Activated CD4-positive, alpha-beta T cell treated with anti-CD3 and anti-CD28 coated beads for 24 hours (primary cell): Measurements from ENCODE around the gene GARIN5B.
A peak's percentile ranks its signal among the peaks of the same experiment; 100 is the strongest.
"Not testable (repeated sequence)": the region's sequence is repeated elsewhere in the genome, so short reads cannot be mapped to it uniquely, and the experiment has no call there.

Experiments used
- DNase-seq, 2 donors: peaks; one replicate each; pipeline ENCODE4 v3.0.0-alpha.2; 2020; ENCODE audit warnings: low read depth in 2 of 2

The GARIN5B gene

GRCh38 chr19:55362990-55363716 is at the start of gene GARIN5B:
TSS of gene GARIN5B (minus strand) at chr19:55363260. CDS start at chr19:55363066, 194 bp downstream.
- DNase-seq = no peak

DNA sequence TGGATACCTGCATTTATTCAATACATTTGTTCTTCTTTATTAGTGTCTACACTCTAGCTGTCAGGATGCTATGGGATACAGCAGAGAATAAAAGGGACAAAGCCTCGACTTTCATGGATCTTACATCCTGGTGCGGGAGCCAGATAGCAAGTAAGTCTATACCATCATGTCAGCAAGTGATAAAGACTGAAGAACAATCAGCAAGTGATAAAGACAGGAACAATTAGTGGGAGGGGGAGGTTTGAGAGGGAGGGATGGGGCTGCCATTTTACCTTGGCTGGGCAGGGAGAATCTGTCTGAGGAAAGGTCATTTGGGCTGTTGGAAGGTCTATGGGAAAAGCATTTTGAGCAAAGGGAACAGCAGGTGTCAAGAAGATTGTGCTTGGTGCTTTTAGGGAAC is 47.1 kb upstream of the GARIN5B start:
- DNase-seq = no peak

GRCh38 chr19:55409179-55409578 is 46.1 kb upstream of the GARIN5B start:
- DNase-seq = not testable (repeated sequence)

GRCh38 chr19:55408533-55408872 is 45.4 kb upstream of the GARIN5B start:
- no peak for DNase-seq

- DNase-seq = peak; percentile 93
Measured at GRCh38 chr19:55407800-55408532, 44.9 kb upstream of the GARIN5B start.

DNA sequence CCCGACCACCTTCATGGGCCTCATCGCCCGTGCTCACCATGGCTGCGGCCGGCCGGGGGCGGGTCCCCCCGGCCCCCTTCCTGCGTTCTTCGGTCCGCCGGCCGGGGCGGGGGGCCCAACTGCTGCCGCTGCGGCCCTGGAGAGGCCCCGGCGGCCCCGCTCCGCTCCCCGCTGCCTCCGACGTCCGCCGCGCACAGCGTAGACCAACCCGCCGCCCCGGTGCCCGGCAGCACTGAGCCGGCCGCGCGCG is 44.4 kb upstream of the GARIN5B start, which contains the start of gene UBE2S:
TSS of gene UBE2S (minus strand) at position 239 of the 250 bp plus-strand sequence. CDS start at position 40, 199 bp downstream.
- not testable (repeated sequence) for DNase-seq

DNA sequence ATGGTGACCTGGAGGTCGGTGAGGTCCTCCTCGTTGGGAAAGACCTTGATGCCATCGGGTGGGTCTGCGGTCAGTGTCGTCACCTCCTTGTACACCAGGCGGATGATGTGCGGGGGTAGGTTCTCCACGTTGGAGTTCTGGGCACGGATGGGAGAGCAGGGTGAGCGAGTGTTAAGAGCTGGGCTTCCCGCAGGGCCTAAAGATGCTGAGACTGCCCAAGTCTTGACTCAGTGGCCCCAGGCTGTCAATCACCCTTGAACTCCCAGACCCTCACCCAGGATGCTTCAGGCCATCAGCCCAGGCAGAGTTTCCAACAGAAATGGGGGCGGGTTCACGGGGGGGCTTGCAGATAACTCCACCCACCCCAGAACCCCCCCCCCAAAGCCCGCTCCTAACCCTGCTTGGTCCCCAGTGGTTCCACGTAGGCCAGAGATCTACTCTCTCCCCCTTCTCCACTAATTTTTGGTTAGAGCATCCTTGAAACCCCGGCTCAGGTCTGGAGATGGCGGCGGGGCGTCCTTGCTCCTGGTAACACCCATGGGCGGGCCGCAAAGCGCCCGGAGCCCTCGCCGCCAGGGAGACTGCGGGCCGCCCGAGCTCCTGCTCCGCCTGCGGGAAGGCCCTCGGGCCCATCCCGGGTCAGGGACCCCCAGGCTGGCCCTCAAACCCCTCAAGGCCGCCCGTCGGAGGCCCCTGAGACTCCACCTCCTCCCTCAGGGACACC is 43.9 kb upstream of the GARIN5B start:
- DNase-seq = no peak

DNA sequence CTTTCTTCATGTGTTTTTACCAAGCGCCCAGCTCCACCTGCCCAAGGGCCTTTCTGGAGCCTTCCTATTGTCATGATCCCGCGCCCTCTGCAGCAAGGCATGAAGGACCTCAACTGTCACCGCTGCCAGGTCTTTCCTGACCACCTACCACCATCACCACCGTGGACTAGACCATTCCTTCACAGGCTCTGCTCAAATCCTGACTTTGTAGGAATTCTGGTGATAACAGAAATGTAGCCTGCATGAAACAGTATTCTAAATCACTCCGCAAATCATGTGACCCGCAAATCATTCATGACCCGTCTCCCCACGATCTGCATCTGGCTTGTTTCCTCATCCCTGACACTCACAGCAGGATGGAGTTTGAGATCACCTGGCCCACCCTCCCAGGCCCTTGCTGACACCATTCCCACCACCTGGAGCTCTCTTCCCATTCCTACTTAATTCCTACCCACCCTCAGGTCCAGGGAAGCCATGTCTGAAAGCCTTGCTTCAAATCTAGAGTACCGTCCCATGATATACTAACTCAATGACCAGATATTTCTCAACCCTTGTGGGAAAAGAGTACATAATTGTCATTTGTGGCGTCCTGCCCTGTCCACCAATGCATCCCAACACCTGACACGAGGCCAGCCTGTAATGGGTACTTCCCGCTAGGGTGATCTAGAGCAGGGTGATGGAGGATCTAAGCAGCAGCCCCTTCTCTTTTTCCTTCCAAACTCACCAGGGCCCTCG is 43.2 kb upstream of the GARIN5B start:
- DNase-seq = no peak

DNA sequence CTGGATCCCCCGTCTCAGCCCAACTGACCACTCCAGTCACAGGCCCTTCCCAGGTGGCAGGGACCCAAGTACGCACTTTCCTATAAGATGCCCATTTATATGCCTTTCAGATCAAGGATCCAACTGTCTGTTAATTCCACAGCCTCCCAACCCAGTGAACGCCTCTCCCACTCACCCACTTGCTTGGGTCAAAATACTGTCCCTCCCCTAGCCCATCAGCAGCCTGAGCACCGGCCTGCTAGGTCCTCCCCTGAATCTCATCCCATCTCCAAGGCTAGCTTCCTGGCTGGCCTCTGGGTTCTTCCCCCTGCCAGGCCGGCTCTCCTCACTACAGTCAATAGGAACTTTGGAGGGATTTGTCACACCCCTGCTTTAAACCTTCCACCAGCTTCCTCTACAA is 42.6 kb upstream of the GARIN5B start:
- DNase-seq = no peak

DNA sequence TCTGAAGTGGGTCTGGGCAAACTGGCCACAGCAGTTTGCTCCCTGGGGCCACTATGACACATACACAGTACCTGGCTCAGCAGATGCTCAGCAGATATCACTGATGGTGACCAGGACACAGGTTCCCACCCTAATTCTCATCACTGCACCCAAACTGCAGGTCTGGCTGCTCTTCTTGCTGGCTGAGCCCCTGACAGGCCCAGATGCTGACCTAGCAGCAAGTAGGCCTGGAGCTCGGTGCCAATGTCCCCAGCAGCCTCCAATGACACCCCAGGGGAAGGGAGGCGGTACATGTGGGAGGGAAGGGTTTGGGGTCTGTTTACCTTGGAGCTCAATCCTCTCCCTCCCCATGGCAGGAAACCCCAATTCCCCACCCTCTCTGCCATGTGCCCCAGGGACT is 39.4 kb upstream of the GARIN5B start:
- no peak for DNase-seq

DNA sequence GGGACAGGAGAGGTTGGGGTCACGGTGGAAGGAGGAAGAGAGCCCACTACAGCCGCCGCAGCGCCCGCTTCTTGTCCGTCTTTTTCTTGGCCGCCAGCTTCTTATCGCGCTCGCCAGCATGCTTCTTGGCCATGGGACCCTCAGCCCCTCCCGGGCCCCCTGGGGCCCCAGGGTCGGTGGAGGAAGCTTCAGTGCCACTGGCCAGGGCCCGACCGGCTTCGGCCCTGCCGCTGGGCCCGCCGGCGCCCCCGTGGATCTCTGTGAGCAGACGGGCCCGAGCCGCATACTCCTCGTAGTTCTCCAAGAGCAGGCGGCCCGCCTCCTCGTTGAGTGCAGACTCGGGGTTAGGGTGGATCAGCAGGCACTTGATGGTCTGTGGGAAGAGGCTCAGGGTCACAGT is 38.3 kb upstream of the GARIN5B start:
- DNase-seq = not testable (repeated sequence)

DNA sequence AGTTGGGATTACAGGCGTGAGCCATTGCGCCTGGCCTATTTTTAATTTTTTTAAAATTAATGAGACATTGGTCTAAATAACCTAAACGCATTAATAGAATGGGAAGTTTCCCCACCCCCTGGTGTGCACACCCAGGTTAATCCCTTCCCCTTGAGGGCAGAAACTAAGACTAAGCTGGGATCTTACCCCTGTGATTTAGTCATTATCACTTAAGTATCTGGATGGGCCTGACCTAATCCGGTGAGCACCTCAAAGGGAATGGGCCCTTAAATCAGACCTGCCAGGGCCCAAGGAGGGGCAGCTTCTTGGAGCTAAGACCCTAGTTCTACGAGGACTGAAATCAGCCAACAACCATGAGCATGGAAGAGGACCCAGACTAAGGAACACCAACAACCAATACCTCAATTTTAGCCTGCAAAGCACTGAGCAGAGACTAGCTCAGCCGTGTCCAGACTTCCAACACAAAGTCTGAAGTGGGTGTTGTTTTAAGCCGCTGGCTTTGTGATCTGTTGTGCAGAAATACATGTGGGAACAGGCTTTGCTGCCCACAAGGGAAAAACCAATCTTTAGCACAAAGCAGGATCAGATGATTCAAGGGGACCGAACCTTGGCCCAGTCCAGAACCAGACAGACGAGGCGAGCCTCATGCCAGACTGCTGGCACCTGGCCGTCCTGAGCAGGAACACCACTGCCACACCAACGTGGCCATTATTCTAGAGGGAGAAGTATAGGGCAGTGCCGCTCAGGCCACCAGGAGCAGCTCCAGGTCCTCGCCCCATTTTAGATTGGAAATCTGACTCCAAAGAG is 37.4 kb upstream of the GARIN5B start:
- no peak for DNase-seq

GRCh38 chr19:55398200-55398925 is 35.3 kb upstream of the GARIN5B start:
- no peak for DNase-seq

- DNase-seq = no peak
Measured at GRCh38 chr19:55392820-55393761, 30.0 kb upstream of the GARIN5B start.

DNA sequence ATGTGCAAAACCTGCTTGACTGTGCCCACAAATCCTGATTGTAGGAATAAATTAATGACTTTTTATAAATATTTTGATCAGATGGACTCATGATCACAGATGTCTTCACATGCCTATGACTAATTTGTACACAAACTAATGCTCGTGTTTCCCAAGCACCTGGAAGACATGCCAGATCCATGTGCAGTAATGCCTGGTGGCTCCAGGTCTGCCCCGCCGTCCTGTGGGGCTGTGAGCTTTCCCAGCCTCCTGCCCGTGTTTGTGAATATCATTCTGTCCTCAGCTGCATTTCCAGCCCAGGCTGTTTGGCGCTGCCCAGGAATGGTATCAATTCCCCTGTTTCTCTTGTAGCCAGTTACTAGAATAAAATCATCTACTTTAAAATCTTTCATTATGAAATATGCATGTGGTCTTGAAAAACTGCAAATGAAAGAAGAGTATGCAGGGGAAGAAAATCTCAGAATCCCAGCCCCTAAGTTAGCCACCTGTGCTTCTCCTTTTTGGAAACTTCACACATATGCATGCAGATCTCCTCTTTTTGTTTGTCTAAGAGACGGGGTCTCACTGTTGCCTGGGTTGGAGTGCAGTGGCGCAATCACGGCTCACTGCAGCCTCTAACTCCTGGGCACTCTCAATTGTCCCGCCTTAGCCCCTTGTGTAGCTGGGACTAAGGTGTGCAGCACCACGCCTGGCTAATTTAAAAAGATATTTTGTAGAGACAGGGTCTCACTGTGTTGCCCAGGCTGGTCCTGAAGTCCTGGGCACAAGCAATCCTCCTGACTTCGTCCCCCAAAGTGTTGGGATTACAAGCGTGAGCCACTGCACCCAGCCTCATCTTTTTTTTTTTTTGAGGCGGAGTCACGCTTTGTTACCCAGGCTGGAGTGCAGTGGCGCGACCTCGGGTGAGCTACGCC is 28.9 kb upstream of the GARIN5B start:
- DNase-seq = no peak

DNA sequence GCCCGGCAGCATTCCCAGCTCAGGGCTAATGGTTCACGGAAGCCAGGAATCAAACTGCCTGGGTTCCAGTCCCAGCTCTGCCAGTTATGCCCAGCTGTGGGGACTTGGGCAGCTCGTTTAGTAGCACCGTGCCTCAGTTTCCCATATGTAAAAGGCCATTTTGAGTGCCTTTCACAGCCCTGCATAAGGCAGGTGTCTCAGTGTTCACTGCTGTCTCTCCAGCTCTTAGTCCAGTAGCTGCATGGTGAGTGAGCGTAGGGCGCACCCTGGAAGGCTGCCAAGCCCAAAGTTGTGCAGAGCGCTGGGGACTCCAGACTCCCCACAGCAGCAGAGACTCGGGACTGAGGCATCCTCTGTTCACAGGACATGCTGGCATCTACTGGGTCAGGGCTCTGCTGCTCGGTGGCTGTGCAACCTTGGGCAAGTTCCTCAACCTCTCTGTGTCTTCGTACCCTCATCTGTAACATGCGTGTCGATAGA is 28.2 kb upstream of the GARIN5B start:
- no peak for DNase-seq

DNA sequence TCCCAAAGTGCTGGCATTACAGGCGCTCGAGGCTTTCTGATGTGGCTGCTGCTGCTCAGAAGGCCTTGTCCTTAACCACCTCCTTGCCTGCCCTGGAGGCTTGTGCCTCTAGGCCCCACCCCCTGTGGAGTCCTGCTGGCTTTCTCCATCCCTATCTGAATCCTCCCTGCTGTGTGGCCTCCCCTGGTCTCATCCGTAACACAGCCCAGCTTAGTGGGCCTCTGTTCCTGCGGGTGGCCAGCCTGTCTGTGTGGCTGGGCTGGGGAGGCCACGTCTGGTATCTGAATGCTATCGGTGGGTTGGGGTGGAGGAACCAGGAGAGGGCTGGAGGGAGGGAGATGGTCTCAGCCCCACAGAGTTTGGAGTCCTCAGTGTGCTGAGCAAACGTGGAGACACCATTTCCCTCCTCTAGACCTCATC is 27.4 kb upstream of the GARIN5B start:
- DNase-seq = no peak
